PC-9 (cell line): ENCODE measurements around the gene SEMA5A. TPM values are rescaled to one million over a fixed set of nuclear protein-coding genes. Genes with fewer than 3 reads are reported as not detected.

Experiments used
- BruUV-seq: library from RNA; stranded (reverse); fragments of 400-500 nt; replicated peaks from 2 replicates; lab custom pipeline; 2021; lab: Mats Ljungman, UMichigan
- CTCF ChIA-PET: fragments of 300-600 bp; sonication (Branson Sonifier 250); formaldehyde crosslinking; loops from one replicate; lab custom pipeline; 2022; ENCODE audit warnings: antibody characterized with exemption; lab: Charles Lee
- POLR2A ChIA-PET: fragments of 300-600 bp; sonication (Branson Sonifier 250); formaldehyde crosslinking; loops from one replicate; lab custom pipeline; 2022; ENCODE audit warnings: antibody characterized with exemption; ENCODE audit not compliant: unreplicated experiment; lab: Charles Lee
- DNase-seq, 2 experiments: peaks; one replicate each; pipeline versions ENCODE4 v3.0.0 to v3.0.0-alpha.2; 2015 to 2022; ENCODE audit warnings: mixed read lengths in 1 of 2
- H2AFZ ChIP-seq: fragments of 200-600 bp; sonication (generic); 2 replicates; pipeline ENCODE4 v1.8.1; 2017; ENCODE audit warnings: antibody characterized with exemption
- H3F3A ChIP-seq: fragments of 200-600 bp; sonication (generic); 2 replicates; pipeline ENCODE4 v1.8.1; 2017; ENCODE audit warnings: antibody characterized with exemption, mild to moderate bottlenecking, low read depth; ENCODE audit not compliant: insufficient read depth
- H3K27ac ChIP-seq: fragments of 200-600 bp; sonication (generic); 2 replicates; pipeline ENCODE4 v1.6.1; 2016; ENCODE audit warnings: mixed run types
- H3K27me3 ChIP-seq: fragments of 200-600 bp; sonication (generic); 2 replicates; pipeline ENCODE4 v1.6.1; 2016; ENCODE audit warnings: low read depth, mixed run types; ENCODE audit not compliant: insufficient read depth
- H3K36me3 ChIP-seq: fragments of 200-600 bp; sonication (generic); 2 replicates; pipeline ENCODE4 v1.6.1; 2016; ENCODE audit warnings: low read depth, mixed run types
- H3K4me1 ChIP-seq: fragments of 200-600 bp; sonication (generic); replicated peaks from 2 replicates; pipeline ENCODE4 v1.6.1; 2016; ENCODE audit warnings: mixed run types; ENCODE audit not compliant: insufficient read depth
- H3K4me2 ChIP-seq: fragments of 200-600 bp; sonication (generic); 2 replicates; pipeline ENCODE4 v1.6.1; 2017; ENCODE audit warnings: mixed run types
- H3K4me3 ChIP-seq: fragments of 200-600 bp; sonication (generic); 2 replicates; pipeline ENCODE4 v1.6.1; 2016; ENCODE audit warnings: mixed run types
- H3K79me2 ChIP-seq: fragments of 200-600 bp; sonication (generic); 2 replicates; pipeline ENCODE4 v1.6.1; 2017; ENCODE audit warnings: low read depth, mixed run types
- H3K9me2 ChIP-seq: fragments of 200-600 bp; sonication (generic); 2 replicates; pipeline ENCODE4 v1.8.1; 2017; ENCODE audit warnings: mild to moderate bottlenecking; ENCODE audit not compliant: insufficient read depth
- H3K9me3 ChIP-seq: fragments of 200-600 bp; sonication (generic); 2 replicates; pipeline ENCODE4 v1.8.1; 2016; ENCODE audit warnings: low read depth; ENCODE audit not compliant: insufficient read depth
- H4K20me1 ChIP-seq: fragments of 200-600 bp; sonication (generic); 2 replicates; pipeline ENCODE4 v1.8.1; 2017; ENCODE audit not compliant: insufficient read depth
- CTCF ChIP-seq: fragments of 200-600 bp; sonication (generic); conservative IDR thresholded peaks from 2 replicates; pipeline ENCODE4 v1.6.1; 2017; ENCODE audit warnings: mixed run types, antibody characterized with exemption, mild to moderate bottlenecking, moderate library complexity
- EZH2 ChIP-seq: fragments of 200-600 bp; sonication (generic); IDR thresholded peaks from 2 replicates; pipeline ENCODE4 v1.8.0; 2017; ENCODE audit warnings: antibody characterized with exemption, low read depth
- intact Hi-C: fragments of 100-400 bp; cut with micrococcal nuclease; formaldehyde crosslinking; loops from one replicate; pipeline ENCODE4 v1.10.0; 2022; ENCODE audit not compliant: unreplicated experiment
- total RNA-seq: library from RNA; stranded (reverse); gene quantifications from 2 replicates; pipeline ENCODE4 v1.2.3, GENCODE V29; 2021

Gene SEMA5A
- total RNA-seq, 1 experiment from 2014 or later: not detected

GRCh38 chr5:9189681-9190080 lies 356.2 kb downstream of the SEMA5A start:
- no peak overlapping the region for H3K27ac ChIP-seq
- DNase-seq: no peak
- H3K4me3 ChIP-seq: no peak overlapping the region
- CTCF ChIA-PET: no interaction called here
- H3K9me2 ChIP-seq: no peaks in the 10 kb centered on the region
- no peak overlapping the region for H2AFZ ChIP-seq
- H3K4me2 ChIP-seq: no peak overlapping the region
- no peaks in the 10 kb centered on the region for H3K27me3 ChIP-seq
- TF ChIP-seq EZH2: no peak
- no peak for TF ChIP-seq CTCF
- no peaks in the 10 kb centered on the region for H3K4me1 ChIP-seq
- POLR2A ChIA-PET: no interaction called here
- no peaks in the 10 kb centered on the region for H3K79me2 ChIP-seq
- intact Hi-C loops: no loop called here
- no peaks in the 10 kb centered on the region for H4K20me1 ChIP-seq
- no TSS peak for BruUV-seq
- no peaks in the 10 kb centered on the region for H3K36me3 ChIP-seq
- no peaks in the 10 kb centered on the region for H3K9me3 ChIP-seq
- H3F3A ChIP-seq: no peaks in the 10 kb centered on the region

GRCh38 chr5:9188956-9189355 lies 356.9 kb downstream of the SEMA5A start:
- ChIA-PET CTCF (no interaction called here), POLR2A (no interaction called here)
- H3K27me3 ChIP-seq: no peaks in the 10 kb centered on the region
- H3F3A ChIP-seq: no peaks in the 10 kb centered on the region
- H4K20me1 ChIP-seq: no peaks in the 10 kb centered on the region
- no peak for DNase-seq
- no peaks in the 10 kb centered on the region for H3K79me2 ChIP-seq
- no peaks in the 10 kb centered on the region for H3K9me2 ChIP-seq
- no peaks in the 10 kb centered on the region for H3K4me1 ChIP-seq
- H3K4me3 ChIP-seq: no peak overlapping the region
- H3K27ac ChIP-seq: no peak overlapping the region
- no peak overlapping the region for H3K4me2 ChIP-seq
- TF ChIP-seq CTCF (no peak), EZH2 (no peak)
- no peaks in the 10 kb centered on the region for H3K36me3 ChIP-seq
- no TSS peak for BruUV-seq
- intact Hi-C loops: no loop called here
- H3K9me3 ChIP-seq: no peaks in the 10 kb centered on the region
- H2AFZ ChIP-seq: no peak overlapping the region

GRCh38 chr5:9188131-9188530 lies 357.7 kb downstream of the SEMA5A start:
- H3K36me3 ChIP-seq: no peaks in the 10 kb centered on the region
- intact Hi-C loops: no loop called here
- CTCF ChIA-PET: no interaction called here
- no peaks in the 10 kb centered on the region for H4K20me1 ChIP-seq
- H3K9me3 ChIP-seq: no peaks in the 10 kb centered on the region
- DNase-seq: peak in 1 of 2 experiments; percentile 40
- H3K27ac ChIP-seq: no peak overlapping the region
- H3F3A ChIP-seq: no peaks in the 10 kb centered on the region
- no peak overlapping the region for H3K4me2 ChIP-seq
- TF ChIP-seq CTCF (no peak), EZH2 (no peak)
- H3K4me1 ChIP-seq: no peaks in the 10 kb centered on the region
- H3K27me3 ChIP-seq: no peaks in the 10 kb centered on the region
- H3K79me2 ChIP-seq: no peaks in the 10 kb centered on the region
- H3K9me2 ChIP-seq: no peaks in the 10 kb centered on the region
- no TSS peak for BruUV-seq
- POLR2A ChIA-PET: no interaction called here
- H3K4me3 ChIP-seq: no peak overlapping the region
- peak overlapping the region; percentile 21; the same call in 1 of the 2 replicates for H2AFZ ChIP-seq
